HepG2 (cell line): Measurements from ENCODE around the gene MAPRE3. TPM values are rescaled to one million over a fixed set of nuclear protein-coding genes. Genes with fewer than 3 reads are reported as not detected.
A peak's percentile ranks its signal among the peaks of the same experiment; 100 is the strongest.

ENCODE experiments used
- ATAC-seq: fragments of 200-7000 bp; cut with Tn5 transposase; 3 replicates; pipeline ENCODE4 v1.9.1; 2020; ENCODE audit warnings: mild to moderate bottlenecking, moderate library complexity
- BruUV-seq: library from RNA; stranded (reverse); fragments of 400-500 nt; replicated peaks from 2 replicates; lab custom pipeline; 2021; lab: Mats Ljungman, UMichigan
- CTCF ChIA-PET: fragments of 300-600 bp; formaldehyde crosslinking; extraction: SDS; loops from one replicate; lab custom pipeline; 2021; ENCODE audit warnings: low total read pairs, inconsistent platforms, low intra/inter-chr PET ratio; lab: Yijun Ruan, JAX
- POLR2A ChIA-PET: fragments of 350-600 bp; sonication (Branson Sonifier 250); formaldehyde crosslinking; loops from one replicate; lab custom pipeline; 2020; ENCODE audit warnings: antibody characterized with exemption, inconsistent platforms; lab: Yijun Ruan, JAX
- DNase-seq: peaks from one replicate; pipeline ENCODE4 v3.0.0-alpha.2; 2015; ENCODE audit warnings: low spot score
- FAIRE-seq: peaks from 3 replicates; lab custom pipeline; 2011; peaks lifted over from hg19 to GRCh38; lab: Jason Lieb, UNC
- H2AFZ ChIP-seq: one replicate; pipeline ENCODE4 v1.6.1; 2011; ENCODE audit warnings: low read length, inconsistent platforms
- H3K27ac ChIP-seq: fragments of 300-600 bp; 3 replicates; pipeline ENCODE4 v1.8.0; 2011; ENCODE audit warnings: mixed run types, mild to moderate bottlenecking, mixed read lengths, low read length, inconsistent platforms; ENCODE audit not compliant: insufficient read depth; ENCODE audit errors: extremely low read length
- H3K27me3 ChIP-seq, 2 experiments: fragments of 200-600 bp in 1 of 2; 2 replicates in 1 of 2; 3 replicates in 1 of 2; pipeline versions ENCODE4 v1.6.0 to v1.8.0; 2011; ENCODE audit warnings: low read length in 2 of 2, mild to moderate bottlenecking in 2 of 2, moderate library complexity in 2 of 2, inconsistent platforms in 1 of 2; ENCODE audit not compliant: insufficient read depth in 2 of 2, control insufficient read depth in 1 of 2
- H3K36me3 ChIP-seq, 2 experiments: fragments of 200-600 bp in 1 of 2; replicated peaks in 1 of 2; 2 replicates in 1 of 2; 3 replicates in 1 of 2; pipeline versions ENCODE4 v1.5.1 to v1.8.0; 2011; ENCODE audit warnings: low read length in 2 of 2, inconsistent platforms in 1 of 2; ENCODE audit not compliant: insufficient read depth in 2 of 2, control insufficient read depth in 1 of 2
- H3K4me1 ChIP-seq: 2 replicates; pipeline ENCODE4 v1.5.1; 2012; ENCODE audit warnings: low read length, inconsistent platforms; ENCODE audit not compliant: insufficient read depth
- H3K4me2 ChIP-seq: 2 replicates; pipeline ENCODE4 v1.6.0; 2011; ENCODE audit warnings: low read depth, low read length, inconsistent platforms
- H3K4me3 ChIP-seq, 3 experiments: fragments of 200-600 bp in 1 of 3; sonication (generic), shearing (Covaris generic) in 1 of 3; replicated peaks in 1 of 3; 2 replicates each; pipeline ENCODE4 v1.5.1; 2011 to 2016; ENCODE audit warnings: low read length in 3 of 3, inconsistent platforms in 2 of 3, low read depth in 2 of 3, mild to moderate bottlenecking in 2 of 3, control low read depth in 1 of 3, mixed read lengths in 1 of 3; ENCODE audit not compliant: insufficient read depth in 1 of 3
- H3K79me2 ChIP-seq: one replicate; pipeline ENCODE4 v1.6.1; 2011; ENCODE audit warnings: low read length, inconsistent platforms; ENCODE audit not compliant: insufficient read depth
- H3K9ac ChIP-seq: 2 replicates; pipeline ENCODE4 v1.6.0; 2011; ENCODE audit warnings: mild to moderate bottlenecking, low read depth, low read length, inconsistent platforms; ENCODE audit not compliant: insufficient read depth
- H3K9me3 ChIP-seq: 2 replicates; pipeline ENCODE4 v1.5.1; 2012; ENCODE audit warnings: mild to moderate bottlenecking, low read length
- H4K20me1 ChIP-seq: 2 replicates; pipeline ENCODE4 v1.6.0; 2011; ENCODE audit warnings: inconsistent platforms, mild to moderate bottlenecking, low read length, moderate library complexity; ENCODE audit not compliant: insufficient read depth
- DPF2 ChIP-seq: sonication (generic); formaldehyde crosslinking; IDR thresholded peaks from 2 replicates; pipeline ENCODE4 v1.4.0; 2020; ENCODE audit warnings: mild to moderate bottlenecking, low read depth, missing genetic modification reagents, borderline replicate concordance
- JUND ChIP-seq: sonication (generic); formaldehyde crosslinking; IDR thresholded peaks from 2 replicates; pipeline ENCODE4 v1.8.0; 2022; ENCODE audit warnings: mild to moderate bottlenecking, missing genetic modification reagents
- KDM6A ChIP-seq: IDR thresholded peaks from 2 replicates; pipeline ENCODE4 v1.6.1; 2016; ENCODE audit warnings: low read depth
- NAIF1 ChIP-seq: sonication (generic); formaldehyde crosslinking; IDR thresholded peaks from 2 replicates; pipeline ENCODE4 v1.5.0; 2020; ENCODE audit warnings: mild to moderate bottlenecking, missing genetic modification reagents, borderline replicate concordance
- NCOA5 ChIP-seq: sonication (generic); formaldehyde crosslinking; IDR thresholded peaks from 2 replicates; pipeline ENCODE4 v1.4.0; 2020; ENCODE audit warnings: missing genetic modification reagents
- PLRG1 ChIP-seq: fragments of 450-650 bp; conservative IDR thresholded peaks from 2 replicates; pipeline ENCODE4 v1.6.1; 2016
- POLR2A ChIP-seq, 2 experiments: IDR thresholded peaks; 2 replicates each; pipeline ENCODE4 v1.6.1; 2011; ENCODE audit warnings: low read depth in 2 of 2, low read length in 2 of 2, mild to moderate bottlenecking in 1 of 2, moderate library complexity in 1 of 2; ENCODE audit not compliant: insufficient read depth in 1 of 2
- POLR2AphosphoS2 ChIP-seq: IDR thresholded peaks from 2 replicates; pipeline ENCODE4 v1.6.1; 2011; ENCODE audit warnings: low read depth, low read length, improper control_type of control experiment
- SRSF9 ChIP-seq: fragments of 200-400 bp; formaldehyde crosslinking; IDR thresholded peaks from 2 replicates; pipeline ENCODE4 v1.6.1; 2018; ENCODE audit warnings: borderline replicate concordance, mild to moderate bottlenecking, low read depth, low read length; ENCODE audit not compliant: insufficient read depth, poor library complexity, severe bottlenecking
- WIZ ChIP-seq: sonication (generic); formaldehyde crosslinking; IDR thresholded peaks from 2 replicates; pipeline ENCODE4 v1.5.1; 2020; ENCODE audit warnings: mild to moderate bottlenecking, missing genetic modification reagents
- ZFP90 ChIP-seq: sonication (generic); formaldehyde crosslinking; IDR thresholded peaks from 2 replicates; pipeline ENCODE4 v1.8.0; 2022; ENCODE audit warnings: missing genetic modification reagents, mild to moderate bottlenecking, inconsistent platforms, borderline replicate concordance
- ZIK1 ChIP-seq: sonication (generic); formaldehyde crosslinking; IDR thresholded peaks from 2 replicates; pipeline ENCODE4 v1.5.0; 2020; ENCODE audit warnings: mild to moderate bottlenecking, low read depth, missing genetic modification reagents, borderline replicate concordance
- ZNF644 ChIP-seq: IDR thresholded peaks from 2 replicates; pipeline ENCODE4 v1.6.1; 2016; ENCODE audit warnings: low read depth
- ZNF674 ChIP-seq: sonication (generic); formaldehyde crosslinking; IDR thresholded peaks from 2 replicates; pipeline ENCODE4 v1.5.0; 2020; ENCODE audit warnings: low read depth, mild to moderate bottlenecking, missing genetic modification reagents
- ZNF768 ChIP-seq: sonication (generic); formaldehyde crosslinking; IDR thresholded peaks from 2 replicates; pipeline ENCODE4 v1.4.0; 2020; ENCODE audit warnings: missing genetic modification reagents
- WGBS: methylation state at CpG from one replicate; pipeline ENCODE4 v1.1.6; 2017; ENCODE audit warnings: low lambda C conversion rate; 5-methylcytosine and 5-hydroxymethylcytosine counted together
- in situ Hi-C: cut with HindIII; loops from 2 replicates; pipeline ENCODE4 v1.10.0; 2017; ENCODE audit warnings: low pct_unique_long_range_greater_than_20kb; ENCODE audit not compliant: extremely low pct_ligation_motif_present
- intact Hi-C: fragments of 100-400 bp; cut with micrococcal nuclease; formaldehyde crosslinking; loops from one replicate; pipeline ENCODE4 v1.10.0; 2022; ENCODE audit not compliant: unreplicated experiment
- polyA plus RNA-seq, 8 experiments: library from polyadenylated mRNA; depleted of rRNA in 3 of 8; stranded (reverse) in 7 of 8; unstranded in 1 of 8; fragments of >200 nt; fragmentation: Illumina TruSeq in 4 of 8; extraction: Trizol in 4 of 8; gene quantifications; 2 replicates each; pipeline versions ENCODE4 v1.2.1 to v1.2.3, GENCODE V29; 2011 to 2016; ENCODE audit warnings: low read depth in 4 of 8, missing spikeins in 1 of 8, mixed read lengths in 1 of 8; ENCODE audit not compliant: insufficient read depth in 1 of 8
- total RNA-seq, 5 experiments: library from RNA; depleted of rRNA; stranded (reverse); fragments of >200 nt; fragmentation: Illumina TruSeq; extraction: Trizol; gene quantifications; 2 replicates each; pipeline ENCODE4 v1.2.3, GENCODE V29; 2016; ENCODE audit warnings: low read depth in 1 of 5
- TF ChIP-seq, protein P1 (sequence below): sonication (generic); formaldehyde crosslinking; IDR thresholded peaks from 2 replicates; pipeline ENCODE4 v1.5.0; 2020; ENCODE audit warnings: missing genetic modification reagents
- TF ChIP-seq, protein P2 (sequence below): sonication (generic); formaldehyde crosslinking; IDR thresholded peaks from 2 replicates; pipeline ENCODE4 v1.5.0; 2020; ENCODE audit warnings: missing genetic modification reagents

Gene MAPRE3
- total and polyA plus RNA-seq, 2 of the 13 experiments (the other 11 are each of a cell fraction or from before 2014, with no cell fraction given) = 0.31 to 0.91 TPM

DNA sequence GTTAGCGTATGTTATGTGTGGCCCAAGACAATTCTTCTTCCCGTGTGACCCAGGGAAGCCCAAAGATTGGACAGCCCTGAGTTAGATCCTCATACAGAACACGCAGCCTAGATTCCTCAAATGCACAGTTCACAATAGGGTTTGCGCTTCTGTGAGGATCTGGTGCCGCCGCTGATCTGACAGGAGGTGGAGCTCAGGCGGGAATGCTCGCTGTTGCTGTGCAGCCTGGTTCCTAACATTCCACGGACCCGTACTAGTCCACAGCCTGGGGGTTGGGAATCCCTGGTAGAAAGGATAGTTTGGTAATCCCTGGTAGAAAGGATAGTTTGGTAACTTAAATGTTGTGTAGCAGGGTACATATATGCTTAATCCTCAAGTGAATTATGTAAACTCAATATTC, 27.0 kb downstream of the MAPRE3 start:
- Histone ChIP-seq H4K20me1 (no peaks in the 10 kb centered on the region), H3K4me3 (no peak overlapping the region), H3K27me3 (peaks cover 0 to 8% of the 10 kb centered on the region in 2 experiments; a peak in 1 of 5 replicates)
- FAIRE-seq (peak; percentile 39), DNase-seq (no peak)
- WGBS = 12% methylated on average over 10 of the region's 10 CpGs
- TF ChIP-seq PLRG1 (no peak), ZNF768 (CRISPR knock-in tag) (peak; percentile 40; the same call in 1 of the 2 replicates)
- TF ChIP-seq, all 625 proteins: peak for 1
- ChIA-PET POLR2A (no interaction called here), CTCF (no interaction called here)
- Histone ChIP-seq H3K4me1 (no peaks in the 10 kb centered on the region), H3K4me2 (no peak overlapping the region), H2AFZ (no peak overlapping the region), H3K9ac (no peak overlapping the region), H3K27ac (no peak overlapping the region), H3K9me3 (no peaks in the 10 kb centered on the region), H3K36me3 (no peaks in the 10 kb centered on the region), H3K79me2 (no peaks in the 10 kb centered on the region)
- BruUV-seq = no TSS peak
- intact Hi-C loops (no loop called here), in situ Hi-C loops (no loop called here)
- peak; percentile 65 for ATAC-seq

DNA sequence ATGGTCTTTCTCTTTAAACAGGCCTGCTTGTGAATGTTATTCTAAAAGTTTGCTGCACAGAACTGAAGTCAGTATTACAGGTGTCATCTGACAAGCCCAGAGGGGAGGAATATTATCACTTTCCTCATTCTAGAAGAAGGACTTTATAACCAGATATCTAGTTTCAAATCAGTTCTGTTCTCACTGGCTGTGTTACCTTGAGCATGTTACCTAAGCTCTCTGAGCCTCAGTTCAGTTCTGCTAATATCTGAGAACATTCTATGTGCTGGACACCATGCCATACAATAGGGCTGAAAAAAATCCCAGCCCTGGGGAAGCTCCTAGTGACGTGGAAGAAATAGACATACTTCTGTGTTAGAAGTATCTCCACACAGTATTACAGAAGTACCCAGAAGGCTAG, 27.9 kb downstream of the MAPRE3 start:
- Histone ChIP-seq H3K27ac (no peak overlapping the region), H3K27me3 (peaks cover 0 to 8% of the 10 kb centered on the region in 2 experiments; a peak in 1 of 5 replicates), H3K36me3 (no peaks in the 10 kb centered on the region), H3K79me2 (no peaks in the 10 kb centered on the region), H3K9me3 (no peaks in the 10 kb centered on the region), H3K4me1 (no peaks in the 10 kb centered on the region), H3K4me3 (no peak overlapping the region), H2AFZ (no peak overlapping the region), H3K9ac (no peak overlapping the region), H4K20me1 (no peaks in the 10 kb centered on the region), H3K4me2 (no peak overlapping the region)
- ChIA-PET CTCF (no interaction called here), POLR2A (no interaction called here)
- WGBS = 0% methylated on average over 1 of the region's 1 CpG
- FAIRE-seq (no peak), DNase-seq (no peak), ATAC-seq (no peak)
- in situ Hi-C loops (no loop called here), intact Hi-C loops (no loop called here)
- BruUV-seq = no TSS peak
- TF ChIP-seq NAIF1 (CRISPR knock-in tag) (no peak), ZFP90 (CRISPR knock-in tag) (no peak), POLR2AphosphoS2 (no peak), DPF2 (no peak), SRSF9 (no peak), NCOA5 (CRISPR knock-in tag) (no peak), POLR2A (IDR thresholded peaks at IDR 0.05; ENCODE audit: insufficient read depth in 1 of 2, low read depth in 2 of 2, low read length in 2 of 2) (no peak), WIZ (CRISPR knock-in tag) (no peak), KDM6A (CRISPR knock-in tag) (no peak), ZNF644 (CRISPR knock-in tag) (no peak), ZNF674 (CRISPR knock-in tag) (no peak), JUND (no peak), ZIK1 (CRISPR knock-in tag) (no peak)
- TF ChIP-seq, protein P1, sequence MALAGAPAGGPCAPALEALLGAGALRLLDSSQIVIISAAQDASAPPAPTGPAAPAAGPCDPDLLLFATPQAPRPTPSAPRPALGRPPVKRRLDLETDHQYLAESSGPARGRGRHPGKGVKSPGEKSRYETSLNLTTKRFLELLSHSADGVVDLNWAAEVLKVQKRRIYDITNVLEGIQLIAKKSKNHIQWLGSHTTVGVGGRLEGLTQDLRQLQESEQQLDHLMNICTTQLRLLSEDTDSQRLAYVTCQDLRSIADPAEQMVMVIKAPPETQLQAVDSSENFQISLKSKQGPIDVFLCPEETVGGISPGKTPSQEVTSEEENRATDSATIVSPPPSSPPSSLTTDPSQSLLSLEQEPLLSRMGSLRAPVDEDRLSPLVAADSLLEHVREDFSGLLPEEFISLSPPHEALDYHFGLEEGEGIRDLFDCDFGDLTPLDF = no peak
- TF ChIP-seq, protein P2, sequence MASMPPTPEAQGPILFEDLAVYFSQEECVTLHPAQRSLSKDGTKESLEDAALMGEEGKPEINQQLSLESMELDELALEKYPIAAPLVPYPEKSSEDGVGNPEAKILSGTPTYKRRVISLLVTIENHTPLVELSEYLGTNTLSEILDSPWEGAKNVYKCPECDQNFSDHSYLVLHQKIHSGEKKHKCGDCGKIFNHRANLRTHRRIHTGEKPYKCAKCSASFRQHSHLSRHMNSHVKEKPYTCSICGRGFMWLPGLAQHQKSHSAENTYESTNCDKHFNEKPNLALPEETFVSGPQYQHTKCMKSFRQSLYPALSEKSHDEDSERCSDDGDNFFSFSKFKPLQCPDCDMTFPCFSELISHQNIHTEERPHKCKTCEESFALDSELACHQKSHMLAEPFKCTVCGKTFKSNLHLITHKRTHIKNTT = no peak
